CD8-positive, alpha-beta memory T cell (primary cell): ENCODE data around the gene ITPRIPL2. TPM values are rescaled to one million over a fixed set of nuclear protein-coding genes. Genes with fewer than 3 reads are reported as not detected.

Source experiments
- CTCF ChIA-PET: fragments of 350-600 bp; sonication (Branson Sonifier 250); formaldehyde crosslinking; loops from one replicate; lab custom pipeline; 2021; ENCODE audit warnings: antibody characterized with exemption; lab: Charles Lee
- POLR2A ChIA-PET: fragments of 350-600 bp; sonication (Branson Sonifier 250); formaldehyde crosslinking; loops from one replicate; lab custom pipeline; 2021; ENCODE audit warnings: antibody characterized with exemption; lab: Charles Lee
- DNase-seq, 5 donors: peaks; one replicate each; pipeline versions ENCODE4 v3.0.0 to v3.0.0-alpha.2; 2020 to 2022; ENCODE audit warnings: mixed read lengths in 1 of 5
- H3K27ac ChIP-seq: one replicate; pipeline ENCODE4 v1.7.0; 2013; ENCODE audit warnings: low read depth, mild to moderate bottlenecking, low read length, moderate library complexity
- H3K27me3 ChIP-seq: 2 replicates; pipeline ENCODE4 v1.7.0; 2013; ENCODE audit warnings: low read length, mild to moderate bottlenecking; ENCODE audit not compliant: insufficient read depth, poor library complexity, severe bottlenecking
- H3K36me3 ChIP-seq: 2 replicates; pipeline ENCODE4 v1.7.0; 2013; ENCODE audit warnings: mild to moderate bottlenecking, low read length, moderate library complexity; ENCODE audit not compliant: insufficient read depth
- H3K4me1 ChIP-seq: 2 replicates; pipeline ENCODE4 v1.7.0; 2013; ENCODE audit warnings: mild to moderate bottlenecking, low read length, moderate library complexity; ENCODE audit not compliant: insufficient read depth
- H3K4me3 ChIP-seq: 2 replicates; pipeline ENCODE4 v1.7.0; 2013; ENCODE audit warnings: mild to moderate bottlenecking, low read length
- H3K9me3 ChIP-seq: 2 replicates; pipeline ENCODE4 v1.7.0; 2013; ENCODE audit warnings: mild to moderate bottlenecking, low read length
- H3K27ac Mint-ChIP-seq, 8 donors: one replicate each; pipeline ENCODE4 v1.8.0; 2020 to 2021; ENCODE audit warnings: mixed read lengths in 8 of 8, mild to moderate bottlenecking in 6 of 8, inconsistent platforms in 3 of 8, moderate library complexity in 3 of 8
- H3K27me3 Mint-ChIP-seq, 2 donors: one replicate each; pipeline ENCODE4 v1.8.0; 2020 to 2021; ENCODE audit warnings: mixed read lengths in 2 of 2, mild to moderate bottlenecking in 1 of 2, moderate library complexity in 1 of 2
- H3K36me3 Mint-ChIP-seq, 3 donors: one replicate each; pipeline ENCODE4 v1.8.0; 2020 to 2021; ENCODE audit warnings: mixed read lengths in 3 of 3, inconsistent platforms in 1 of 3, mild to moderate bottlenecking in 1 of 3
- H3K4me1 Mint-ChIP-seq, 3 donors: one replicate each; pipeline ENCODE4 v1.8.0; 2020 to 2021; ENCODE audit warnings: mixed read lengths in 3 of 3, inconsistent platforms in 1 of 3, mild to moderate bottlenecking in 1 of 3
- H3K4me3 Mint-ChIP-seq, 7 donors: one replicate each; pipeline ENCODE4 v1.8.0; 2020 to 2021; ENCODE audit warnings: mixed read lengths in 7 of 7, mild to moderate bottlenecking in 6 of 7, moderate library complexity in 4 of 7, inconsistent platforms in 2 of 7
- H3K9me3 Mint-ChIP-seq, 5 donors: one replicate each; pipeline ENCODE4 v1.8.0; 2020 to 2022; ENCODE audit warnings: mixed read lengths in 5 of 5, mild to moderate bottlenecking in 3 of 5, moderate library complexity in 2 of 5, inconsistent platforms in 1 of 5
- polyA plus RNA-seq: library from polyadenylated mRNA; unstranded; fragments of 300-500 nt; fragmentation: Illumina TruSeq; gene quantifications from one replicate; pipeline ENCODE4 v1.2.3, GENCODE V29; 2021
- total RNA-seq, 2 experiments: library from RNA; stranded (reverse); gene quantifications; one replicate each; pipeline ENCODE4 v1.2.3, GENCODE V29; 2021

Gene ITPRIPL2
- total and polyA plus RNA-seq, 3 experiments from 2014 or later = 0.89 to 17.3 (median 15.8) TPM

- H3K4me3 ChIP-seq = no peak overlapping the region
- Mint-ChIP-seq H3K4me3 (peak overlapping the region in 6 of 7 donors; percentile 3 to 53 (median 22)), H3K9me3 (no peaks in the 10 kb centered on the region), H3K36me3 (peaks cover 0 to 5% (median 0%) of the 10 kb centered on the region in 3 donors), H3K27me3 (peaks cover 3 to 36% of the 10 kb centered on the region in 2 donors), H3K27ac (peak overlapping the region in 6 of 8 donors; percentile 9 to 87 (median 65)), H3K4me1 (peaks cover 20 to 30% (median 30%) of the 10 kb centered on the region in 3 donors)
- no peaks in the 10 kb centered on the region for H3K36me3 ChIP-seq
- no peak for DNase-seq
- H3K27ac ChIP-seq = peak overlapping the region; percentile 7
- no peaks in the 10 kb centered on the region for H3K9me3 ChIP-seq
- POLR2A ChIA-PET = no interaction called here
- CTCF ChIA-PET = interaction anchor here (0.9 kb wide), 1 partner anchor 316 kb away, joined by 3 read pairs; the partner anchor contains the start of gene ARL6IP1
- no peaks in the 10 kb centered on the region for H3K27me3 ChIP-seq
- no peaks in the 10 kb centered on the region for H3K4me1 ChIP-seq
Observed at GRCh38 chr16:19116711-19117449, 3.1 kb downstream of the ITPRIPL2 start.

GRCh38 chr16:19118938-19119431 lies 5.2 kb downstream of the ITPRIPL2 start:
- Histone ChIP-seq H3K27ac (peak overlapping the region; percentile 75), H3K9me3 (no peaks in the 10 kb centered on the region), H3K27me3 (no peaks in the 10 kb centered on the region), H3K36me3 (no peaks in the 10 kb centered on the region), H3K4me3 (no peak overlapping the region), H3K4me1 (no peaks in the 10 kb centered on the region)
- Mint-ChIP-seq H3K4me1 (peaks cover 19 to 30% (median 27%) of the 10 kb centered on the region in 3 donors), H3K4me3 (peak overlapping the region; percentile 13 to 76 (median 72)), H3K27ac (peak overlapping the region; percentile 2 to 89 (median 62)), H3K9me3 (no peaks in the 10 kb centered on the region), H3K27me3 (peaks cover 6 to 24% of the 10 kb centered on the region in 2 donors), H3K36me3 (peaks cover 0 to 5% (median 0%) of the 10 kb centered on the region in 3 donors)
- CTCF ChIA-PET = no interaction called here
- DNase-seq = no peak
- POLR2A ChIA-PET = no interaction called here

GRCh38 chr16:19119564-19119963 lies 5.8 kb downstream of the ITPRIPL2 start:
- peaks cover 19 to 30% (median 27%) of the 10 kb centered on the region in 3 donors for H3K4me1 Mint-ChIP-seq
- peaks cover 0 to 5% (median 0%) of the 10 kb centered on the region in 3 donors for H3K36me3 Mint-ChIP-seq

GRCh38 chr16:19123535-19124178 lies 9.9 kb downstream of the ITPRIPL2 start:
- Histone ChIP-seq H3K9me3 (no peaks in the 10 kb centered on the region), H3K27me3 (no peaks in the 10 kb centered on the region), H3K27ac (no peak overlapping the region), H3K4me1 (no peaks in the 10 kb centered on the region), H3K36me3 (no peaks in the 10 kb centered on the region), H3K4me3 (no peak overlapping the region)
- H3K9me3 Mint-ChIP-seq = no peaks in the 10 kb centered on the region
- H3K27me3 Mint-ChIP-seq = peaks cover 6 to 14% of the 10 kb centered on the region in 2 donors
- H3K4me3 Mint-ChIP-seq = no peak overlapping the region
- H3K27ac Mint-ChIP-seq = no peak overlapping the region
- CTCF ChIA-PET = no interaction called here
- peaks cover 10 to 24% (median 14%) of the 10 kb centered on the region in 3 donors for H3K4me1 Mint-ChIP-seq
- DNase-seq = no peak
- peaks cover 0 to 5% (median 0%) of the 10 kb centered on the region in 3 donors for H3K36me3 Mint-ChIP-seq
- POLR2A ChIA-PET = no interaction called here

More at GRCh38 chr16:19119564-19119963, 5.8 kb downstream of the ITPRIPL2 start:
- Histone ChIP-seq H3K9me3 (no peaks in the 10 kb centered on the region), H3K4me1 (no peaks in the 10 kb centered on the region), H3K27ac (peak overlapping the region; percentile 75), H3K36me3 (no peaks in the 10 kb centered on the region), H3K27me3 (no peaks in the 10 kb centered on the region), H3K4me3 (no peak overlapping the region)
- H3K4me3 Mint-ChIP-seq = peak overlapping the region in 2 of 7 donors; percentile 62 to 76
- H3K9me3 Mint-ChIP-seq = no peaks in the 10 kb centered on the region
- peak overlapping the region in 4 of 8 donors; percentile 17 to 89 (median 52) for H3K27ac Mint-ChIP-seq
- no peak for DNase-seq
- peaks cover 6 to 26% of the 10 kb centered on the region in 2 donors for H3K27me3 Mint-ChIP-seq
- ChIA-PET POLR2A (no interaction called here), CTCF (no interaction called here)

- H3K36me3 Mint-ChIP-seq = no peaks in the 10 kb centered on the region
- H3K4me1 Mint-ChIP-seq = peaks cover 13 to 20% (median 14%) of the 10 kb centered on the region in 3 donors
- no peak overlapping the region for H3K27ac Mint-ChIP-seq
- Histone ChIP-seq H3K36me3 (no peaks in the 10 kb centered on the region), H3K4me1 (no peaks in the 10 kb centered on the region), H3K27ac (no peak overlapping the region), H3K9me3 (no peaks in the 10 kb centered on the region), H3K4me3 (no peak overlapping the region), H3K27me3 (no peaks in the 10 kb centered on the region)
- no peak for DNase-seq
- POLR2A ChIA-PET = no interaction called here
- H3K4me3 Mint-ChIP-seq = no peak overlapping the region
- H3K27me3 Mint-ChIP-seq = peaks cover 2 to 9% of the 10 kb centered on the region in 2 donors
- H3K9me3 Mint-ChIP-seq = no peaks in the 10 kb centered on the region
- CTCF ChIA-PET = no interaction called here
Observed at GRCh38 chr16:19126300-19126699, 12.5 kb downstream of the ITPRIPL2 start.

GRCh38 chr16:19127205-19127604 lies 13.4 kb downstream of the ITPRIPL2 start:
- CTCF ChIA-PET = no interaction called here
- no peaks in the 10 kb centered on the region for H3K36me3 Mint-ChIP-seq

GRCh38 chr16:19127674-19128131 lies 13.9 kb downstream of the ITPRIPL2 start:
- Mint-ChIP-seq H3K27me3 (peaks cover 0 to 6% of the 10 kb centered on the region in 2 donors), H3K36me3 (no peaks in the 10 kb centered on the region), H3K9me3 (no peaks in the 10 kb centered on the region), H3K4me3 (no peak overlapping the region), H3K27ac (peak overlapping the region in 1 of 8 donors; percentile 35), H3K4me1 (peaks cover 14 to 22% (median 15%) of the 10 kb centered on the region in 3 donors)
- no peaks in the 10 kb centered on the region for H3K9me3 ChIP-seq
- H3K27me3 ChIP-seq = no peaks in the 10 kb centered on the region
- POLR2A ChIA-PET = no interaction called here
- no peaks in the 10 kb centered on the region for H3K36me3 ChIP-seq
- no peak overlapping the region for H3K27ac ChIP-seq
- DNase-seq = no peak
- H3K4me1 ChIP-seq = no peaks in the 10 kb centered on the region
- CTCF ChIA-PET = no interaction called here
- H3K4me3 ChIP-seq = no peak overlapping the region

More at GRCh38 chr16:19127205-19127604, 13.4 kb downstream of the ITPRIPL2 start:
- no peak for DNase-seq
- Mint-ChIP-seq H3K4me3 (peak overlapping the region in 1 of 7 donors; percentile 15), H3K9me3 (no peaks in the 10 kb centered on the region), H3K27ac (peak overlapping the region in 1 of 8 donors; percentile 35), H3K27me3 (peaks cover 2 to 9% of the 10 kb centered on the region in 2 donors), H3K4me1 (peaks cover 14 to 22% (median 15%) of the 10 kb centered on the region in 3 donors)
- POLR2A ChIA-PET = no interaction called here
- H3K27ac ChIP-seq = no peak overlapping the region
- no peaks in the 10 kb centered on the region for H3K36me3 ChIP-seq
- H3K27me3 ChIP-seq = no peaks in the 10 kb centered on the region
- H3K9me3 ChIP-seq = no peaks in the 10 kb centered on the region
- H3K4me1 ChIP-seq = no peaks in the 10 kb centered on the region
- no peak overlapping the region for H3K4me3 ChIP-seq
